K562 (cell line): ENCODE measurements around the gene CEP192. TPM values are rescaled to one million over a fixed set of nuclear protein-coding genes. Genes with fewer than 3 reads are reported as not detected.
A peak's percentile ranks its signal among the peaks of the same experiment; 100 is the strongest.

ENCODE experiments used
- ATAC-seq: fragments of 200-7000 bp; cut with Tn5 transposase; 3 replicates; pipeline ENCODE4 v1.9.1; 2020; ENCODE audit warnings: moderate library complexity
- BruUV-seq: library from RNA; stranded (reverse); fragments of 400-500 nt; replicated peaks from 2 replicates; lab custom pipeline; 2021; lab: Mats Ljungman, UMichigan
- CTCF ChIA-PET: fragments of 300-600 bp; formaldehyde crosslinking; extraction: SDS; loops from one replicate; lab custom pipeline; 2021; ENCODE audit warnings: low intra/inter-chr PET ratio; lab: Yijun Ruan, JAX
- POLR2A ChIA-PET: fragments of 300-600, 350-650 bp; sonication (Branson Sonifier 250); formaldehyde crosslinking; extraction: SDS; loops from one replicate; lab custom pipeline; 2021; ENCODE audit warnings: antibody characterized with exemption, inconsistent platforms; lab: Yijun Ruan, JAX
- DNase-seq, 4 experiments: peaks; one replicate each; pipeline versions ENCODE4 v3.0.0 to v3.0.0-alpha.2; 2011 to 2018; ENCODE audit warnings: low spot score in 3 of 4, mixed read lengths in 3 of 4; ENCODE audit errors: extremely low read depth in 1 of 4
- FAIRE-seq: peaks from 2 replicates; lab custom pipeline; 2011; peaks lifted over from hg19 to GRCh38; lab: Jason Lieb, UNC
- H2AFZ ChIP-seq: 2 replicates; pipeline ENCODE4 v1.6.0; 2011; ENCODE audit warnings: low read depth, low read length, control low read depth, inconsistent platforms
- H3K27ac ChIP-seq: fragments of 200-600 bp; 3 replicates; pipeline ENCODE4 v1.8.0; 2011; ENCODE audit warnings: low read depth, mild to moderate bottlenecking, control low read depth, inconsistent platforms, low read length, moderate library complexity, mixed read lengths; ENCODE audit errors: extremely low read depth
- H3K27me3 ChIP-seq, 2 experiments: fragments of 300-600 bp in 1 of 2; 2 replicates in 1 of 2; 3 replicates in 1 of 2; pipeline versions ENCODE4 v1.6.0 to v1.8.0; 2011; ENCODE audit warnings: inconsistent platforms in 2 of 2, low read length in 2 of 2, mild to moderate bottlenecking in 1 of 2, mixed read lengths in 1 of 2, moderate library complexity in 1 of 2; ENCODE audit not compliant: control insufficient read depth in 2 of 2, insufficient read depth in 2 of 2
- H3K36me3 ChIP-seq: fragments of 300-600 bp; 3 replicates; pipeline ENCODE4 v1.8.0; 2011; ENCODE audit warnings: mild to moderate bottlenecking, low read length, inconsistent platforms; ENCODE audit not compliant: control insufficient read depth, insufficient read depth
- H3K4me1 ChIP-seq, 2 experiments: fragments of 200-600 bp in 1 of 2; replicated peaks in 1 of 2; 2 replicates in 1 of 2; 3 replicates in 1 of 2; pipeline versions ENCODE4 v1.5.1 to v1.8.0; 2011; ENCODE audit warnings: inconsistent platforms in 2 of 2, low read length in 2 of 2, mild to moderate bottlenecking in 1 of 2, mixed read lengths in 1 of 2, moderate library complexity in 1 of 2; ENCODE audit not compliant: control insufficient read depth in 2 of 2, insufficient read depth in 2 of 2
- H3K4me2 ChIP-seq: 2 replicates; pipeline ENCODE4 v1.6.1; 2011; ENCODE audit warnings: low read length, control low read depth, inconsistent platforms, mixed read lengths; ENCODE audit not compliant: insufficient read depth
- H3K4me3 ChIP-seq: fragments of 200-600 bp; sonication (generic), shearing (Covaris generic); 2 replicates; pipeline ENCODE4 v1.5.1; 2016; ENCODE audit warnings: control low read depth, inconsistent platforms
- H3K79me2 ChIP-seq: fragments of 200-600 bp; 3 replicates; pipeline ENCODE4 v1.8.0; 2011; ENCODE audit warnings: low read length, inconsistent platforms; ENCODE audit not compliant: control insufficient read depth, insufficient read depth
- H3K9ac ChIP-seq, 2 experiments: 2 replicates each; pipeline versions ENCODE4 v1.6.0 to v1.6.1; 2011; ENCODE audit warnings: low read depth in 2 of 2, low read length in 2 of 2, control low read depth in 1 of 2, inconsistent platforms in 1 of 2, mild to moderate bottlenecking in 1 of 2, mixed read lengths in 1 of 2; ENCODE audit not compliant: insufficient read depth in 1 of 2
- H3K9me1 ChIP-seq: one replicate; pipeline ENCODE4 v1.6.0; 2011; ENCODE audit warnings: inconsistent platforms, mild to moderate bottlenecking, low read length, moderate library complexity; ENCODE audit not compliant: control insufficient read depth, insufficient read depth
- H3K9me3 ChIP-seq: replicated peaks from 2 replicates; pipeline ENCODE4 v1.5.1; 2011; ENCODE audit warnings: low read depth, low read length, inconsistent platforms; ENCODE audit not compliant: control insufficient read depth, insufficient read depth
- H4K20me1 ChIP-seq: replicated peaks from 2 replicates; pipeline ENCODE4 v1.6.1; 2011; ENCODE audit warnings: low read length, inconsistent platforms, mixed read lengths; ENCODE audit not compliant: control insufficient read depth, insufficient read depth
- KLF6 ChIP-seq: fragments of 250-450 bp; sonication (Bioruptor Pico); IDR thresholded peaks from 2 replicates; pipeline ENCODE4 v1.4.0; 2020; ENCODE audit warnings: mild to moderate bottlenecking, moderate library complexity, borderline replicate concordance
- PRDM10 ChIP-seq: fragments of 450-650 bp; IDR thresholded peaks from 2 replicates; pipeline ENCODE4 v1.6.1; 2018; ENCODE audit not compliant: partially characterized antibody
- ZBTB43 ChIP-seq: sonication (generic); formaldehyde crosslinking; IDR thresholded peaks from 2 replicates; pipeline ENCODE4 v1.8.0; 2023; ENCODE audit warnings: mild to moderate bottlenecking, missing genetic modification reagents
- WGBS: fragments of 100-300 bp; shearing (Covaris generic); methylation state at CpG from one replicate; pipeline ENCODE4 v1.1.6; 2016; ENCODE audit warnings: low coverage, mixed read lengths; ENCODE audit not compliant: insufficient coverage; ENCODE audit errors: missing lambda C conversion rate; 5-methylcytosine and 5-hydroxymethylcytosine counted together
- in situ Hi-C: fragments of 300-500 bp; cut with MboI; formaldehyde crosslinking; loops from 4 replicates; pipeline ENCODE4 v1.15.0; 2018; ENCODE audit warnings: inconsistent platforms, mixed read lengths
- intact Hi-C: fragments of 100-400 bp; cut with micrococcal nuclease; formaldehyde crosslinking; loops from 2 replicates; pipeline ENCODE4 v1.14.2; 2022
- polyA plus RNA-seq, 8 experiments: library from polyadenylated mRNA; depleted of rRNA in 4 of 8; stranded (reverse) in 5 of 8; unstranded in 3 of 8; fragments of >200 nt; fragmentation: Nextera tagmentation in 2 of 8; fragmentation: Illumina TruSeq in 1 of 8; extraction: Ambion mirVana in 2 of 8; extraction: Trizol in 1 of 8; gene quantifications; 2 replicates each; pipeline versions ENCODE4 v1.2.1 to v1.2.3, GENCODE V29; 2011 to 2014; ENCODE audit warnings: inconsistent platforms in 1 of 8, missing spikeins in 1 of 8
- total RNA-seq, 7 experiments: library from RNA; depleted of rRNA in 6 of 7; stranded (reverse); fragments of >200 nt in 6 of 7; fragmentation: Illumina TruSeq in 2 of 7; extraction: Trizol in 2 of 7; gene quantifications; 2 replicates each; pipeline versions ENCODE4 v1.2.1 to v1.2.3, GENCODE V29; 2011 to 2021; ENCODE audit warnings: low replicate concordance in 1 of 7
- TF ChIP-seq, protein P1 (sequence below): fragments of 250-450 bp; sonication (Bioruptor Pico); IDR thresholded peaks from 2 replicates; pipeline ENCODE4 v1.4.0; 2020; ENCODE audit warnings: mild to moderate bottlenecking, moderate library complexity, borderline replicate concordance
- TF ChIP-seq, protein P2 (sequence below): fragments of 450-650 bp; IDR thresholded peaks from 2 replicates; pipeline ENCODE4 v1.6.1; 2016; ENCODE audit warnings: missing biosample characterization, missing genetic modification characterization
- TF ChIP-seq, protein P3 (sequence below): fragments of 450-650 bp; formaldehyde crosslinking; IDR thresholded peaks from 2 replicates; pipeline ENCODE4 v1.4.0; 2020; ENCODE audit warnings: mild to moderate bottlenecking, moderate library complexity

Gene CEP192
- total and polyA plus RNA-seq, 9 of the 15 experiments (the other 6 are each of a cell fraction or from before 2014, with no cell fraction given) = 14.4 to 54.4 (median 35.8) TPM

DNA sequence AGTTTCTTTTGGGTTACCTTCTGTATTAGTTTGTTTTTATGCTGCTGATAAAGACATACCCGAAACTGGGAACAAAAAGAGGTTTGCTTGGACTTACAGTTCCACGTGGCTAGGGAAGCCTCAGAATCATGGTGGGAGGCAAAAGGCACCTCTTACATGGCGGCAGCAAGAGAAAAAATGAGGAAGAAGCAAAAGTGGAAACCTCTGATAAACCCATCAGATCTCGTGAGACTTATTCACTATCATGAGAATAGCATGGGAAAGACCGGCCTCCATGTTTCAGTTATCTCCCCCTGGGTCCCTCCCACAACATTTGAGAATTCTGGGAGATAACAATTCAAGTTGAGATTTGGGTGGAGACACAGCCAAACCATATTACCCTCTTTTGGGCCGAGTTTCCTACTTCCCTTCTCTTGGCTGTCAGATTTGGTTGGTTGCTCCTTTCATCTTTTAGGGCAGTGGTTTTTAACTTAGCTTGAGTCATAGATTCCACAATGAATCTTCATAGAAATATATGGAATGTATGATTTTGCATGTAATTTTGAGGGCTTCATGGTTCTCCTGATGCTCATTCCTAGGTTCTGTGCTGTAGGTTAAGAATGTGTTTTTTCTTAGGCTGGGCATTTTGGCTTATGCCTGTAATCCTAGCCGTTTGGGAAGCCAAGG lies 44.2 kb downstream of the CEP192 start (continued):
- peak; percentile 35 for TF ChIP-seq PRDM10

DNA sequence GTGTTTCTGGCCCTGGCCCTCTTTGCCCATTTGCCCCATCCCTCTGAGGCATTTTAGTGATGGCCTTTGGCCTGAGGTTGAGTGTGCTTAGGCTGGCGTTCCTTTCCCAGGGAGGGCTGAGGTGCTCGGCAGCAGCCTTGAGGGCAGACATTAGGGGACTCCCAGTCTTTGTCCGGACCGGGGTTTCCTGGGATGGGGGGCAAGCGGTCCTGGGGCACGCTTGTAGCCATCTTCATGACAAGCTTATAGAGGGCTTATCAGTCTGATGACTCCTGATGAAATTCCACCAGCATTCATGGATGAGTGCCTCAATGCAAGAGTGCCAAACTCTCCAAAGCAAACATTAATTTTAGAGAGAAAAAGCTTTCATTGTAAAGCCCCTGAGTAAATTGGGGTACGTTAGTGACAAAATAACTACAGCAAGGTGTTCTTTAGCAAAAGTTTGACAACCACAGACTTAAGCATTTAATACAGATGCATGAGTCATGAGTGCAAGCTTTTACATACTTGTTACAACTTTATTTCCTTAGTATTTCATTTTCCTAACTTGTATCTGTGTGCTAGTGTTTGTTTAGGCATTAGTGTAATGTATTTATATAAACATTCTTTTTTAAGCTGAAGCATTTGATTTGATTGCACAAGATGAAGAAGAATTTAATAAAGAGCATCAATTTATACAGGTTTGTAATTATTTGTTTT lies 45.6 kb downstream of the CEP192 start:
- Histone ChIP-seq H4K20me1 (no peaks in the 10 kb centered on the region), H3K27me3 (no peaks in the 10 kb centered on the region), H3K4me1 (peaks cover 0 to 3% of the 10 kb centered on the region in 2 experiments; a peak in 1 of 5 replicates), H3K79me2 (peaks cover 4% of the 10 kb centered on the region; the same call in 1 of the 3 replicates), H3K27ac (no peak overlapping the region), H3K9me1 (no peaks in the 10 kb centered on the region), H2AFZ (no peak overlapping the region), H3K36me3 (peaks cover 79% of the 10 kb centered on the region), H3K4me2 (no peak overlapping the region), H3K9ac (no peak overlapping the region), H3K9me3 (no peaks in the 10 kb centered on the region; the same call in 1 of the 2 replicates), H3K4me3 (no peak overlapping the region)
- in situ Hi-C loops (loop anchor here (10.0 kb wide), 1 partner anchor 1132 kb away; the partner anchor contains the start of gene MPPE1), intact Hi-C loops (no loop called here)
- CTCF ChIA-PET = no interaction called here
- POLR2A ChIA-PET = interaction anchor here (1.8 kb wide), 1 partner anchor 13 kb away, joined by 5 read pairs; no protein-coding TSS in a partner anchor
- BruUV-seq = no TSS peak
- ATAC-seq = no peak
- 93% methylated on average over 6 of the region's 7 CpGs for WGBS
- FAIRE-seq = no peak
- no peak for DNase-seq
- TF ChIP-seq, protein P1, sequence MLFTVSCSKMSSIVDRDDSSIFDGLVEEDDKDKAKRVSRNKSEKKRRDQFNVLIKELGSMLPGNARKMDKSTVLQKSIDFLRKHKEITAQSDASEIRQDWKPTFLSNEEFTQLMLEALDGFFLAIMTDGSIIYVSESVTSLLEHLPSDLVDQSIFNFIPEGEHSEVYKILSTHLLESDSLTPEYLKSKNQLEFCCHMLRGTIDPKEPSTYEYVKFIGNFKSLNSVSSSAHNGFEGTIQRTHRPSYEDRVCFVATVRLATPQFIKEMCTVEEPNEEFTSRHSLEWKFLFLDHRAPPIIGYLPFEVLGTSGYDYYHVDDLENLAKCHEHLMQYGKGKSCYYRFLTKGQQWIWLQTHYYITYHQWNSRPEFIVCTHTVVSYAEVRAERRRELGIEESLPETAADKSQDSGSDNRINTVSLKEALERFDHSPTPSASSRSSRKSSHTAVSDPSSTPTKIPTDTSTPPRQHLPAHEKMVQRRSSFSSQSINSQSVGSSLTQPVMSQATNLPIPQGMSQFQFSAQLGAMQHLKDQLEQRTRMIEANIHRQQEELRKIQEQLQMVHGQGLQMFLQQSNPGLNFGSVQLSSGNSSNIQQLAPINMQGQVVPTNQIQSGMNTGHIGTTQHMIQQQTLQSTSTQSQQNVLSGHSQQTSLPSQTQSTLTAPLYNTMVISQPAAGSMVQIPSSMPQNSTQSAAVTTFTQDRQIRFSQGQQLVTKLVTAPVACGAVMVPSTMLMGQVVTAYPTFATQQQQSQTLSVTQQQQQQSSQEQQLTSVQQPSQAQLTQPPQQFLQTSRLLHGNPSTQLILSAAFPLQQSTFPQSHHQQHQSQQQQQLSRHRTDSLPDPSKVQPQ (CRISPR knock-in tag) = no peak
- TF ChIP-seq ZBTB43 (CRISPR knock-in tag) (no peak), KLF6 (no peak)
- TF ChIP-seq, protein P2, sequence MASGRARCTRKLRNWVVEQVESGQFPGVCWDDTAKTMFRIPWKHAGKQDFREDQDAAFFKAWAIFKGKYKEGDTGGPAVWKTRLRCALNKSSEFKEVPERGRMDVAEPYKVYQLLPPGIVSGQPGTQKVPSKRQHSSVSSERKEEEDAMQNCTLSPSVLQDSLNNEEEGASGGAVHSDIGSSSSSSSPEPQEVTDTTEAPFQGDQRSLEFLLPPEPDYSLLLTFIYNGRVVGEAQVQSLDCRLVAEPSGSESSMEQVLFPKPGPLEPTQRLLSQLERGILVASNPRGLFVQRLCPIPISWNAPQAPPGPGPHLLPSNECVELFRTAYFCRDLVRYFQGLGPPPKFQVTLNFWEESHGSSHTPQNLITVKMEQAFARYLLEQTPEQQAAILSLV = no peak
- TF ChIP-seq, protein P3, sequence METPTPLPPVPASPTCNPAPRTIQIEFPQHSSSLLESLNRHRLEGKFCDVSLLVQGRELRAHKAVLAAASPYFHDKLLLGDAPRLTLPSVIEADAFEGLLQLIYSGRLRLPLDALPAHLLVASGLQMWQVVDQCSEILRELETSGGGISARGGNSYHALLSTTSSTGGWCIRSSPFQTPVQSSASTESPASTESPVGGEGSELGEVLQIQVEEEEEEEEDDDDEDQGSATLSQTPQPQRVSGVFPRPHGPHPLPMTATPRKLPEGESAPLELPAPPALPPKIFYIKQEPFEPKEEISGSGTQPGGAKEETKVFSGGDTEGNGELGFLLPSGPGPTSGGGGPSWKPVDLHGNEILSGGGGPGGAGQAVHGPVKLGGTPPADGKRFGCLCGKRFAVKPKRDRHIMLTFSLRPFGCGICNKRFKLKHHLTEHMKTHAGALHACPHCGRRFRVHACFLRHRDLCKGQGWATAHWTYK (CRISPR knock-in tag) = no peak
